ENCODE measurements around the gene CHD2. TPM values are rescaled to one million over a fixed set of nuclear protein-coding genes. Genes with fewer than 3 reads are reported as not detected.
"Not testable (repeated sequence)": the region's sequence is repeated elsewhere in the genome, so short reads cannot be mapped to it uniquely, and the experiment has no call there.

Gene CHD2
- total RNA-seq, 1 donor from 2014 or later: 93.4 TPM

DNA sequence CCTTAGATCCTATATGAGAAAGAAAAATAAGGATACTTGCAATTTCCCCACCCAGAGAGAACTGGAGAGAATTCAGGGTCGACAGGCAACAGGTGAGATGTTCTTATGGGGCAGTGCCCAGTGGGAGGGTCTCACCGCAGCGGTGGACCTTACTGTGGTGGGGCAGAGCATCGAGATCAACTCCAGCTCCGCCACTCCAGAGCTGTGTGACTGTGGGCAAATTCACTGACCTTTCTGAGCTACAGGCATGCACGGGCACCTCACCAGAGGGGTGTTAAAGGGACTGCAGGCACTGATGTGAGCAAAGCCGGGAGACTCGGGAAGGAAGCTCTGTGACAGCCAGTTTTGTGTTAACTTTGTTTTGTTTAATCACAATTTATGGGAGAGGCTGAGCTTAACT is 158.0 kb downstream of the CHD2 start:
- Mint-ChIP-seq H3K36me3 (ENCODE audit: low read depth) (peaks cover 22% of the 10 kb centered on the region), H3K9me3 (no peaks in the 10 kb centered on the region), H3K27me3 (ENCODE audit: low read depth) (peaks cover 8% of the 10 kb centered on the region), H3K4me3 (peak overlapping the region; percentile 72), H3K27ac (ENCODE audit: unreplicated experiment) (no peak overlapping the region), H3K4me1 (peaks cover 70% of the 10 kb centered on the region)
- TF ChIP-seq, protein P1, sequence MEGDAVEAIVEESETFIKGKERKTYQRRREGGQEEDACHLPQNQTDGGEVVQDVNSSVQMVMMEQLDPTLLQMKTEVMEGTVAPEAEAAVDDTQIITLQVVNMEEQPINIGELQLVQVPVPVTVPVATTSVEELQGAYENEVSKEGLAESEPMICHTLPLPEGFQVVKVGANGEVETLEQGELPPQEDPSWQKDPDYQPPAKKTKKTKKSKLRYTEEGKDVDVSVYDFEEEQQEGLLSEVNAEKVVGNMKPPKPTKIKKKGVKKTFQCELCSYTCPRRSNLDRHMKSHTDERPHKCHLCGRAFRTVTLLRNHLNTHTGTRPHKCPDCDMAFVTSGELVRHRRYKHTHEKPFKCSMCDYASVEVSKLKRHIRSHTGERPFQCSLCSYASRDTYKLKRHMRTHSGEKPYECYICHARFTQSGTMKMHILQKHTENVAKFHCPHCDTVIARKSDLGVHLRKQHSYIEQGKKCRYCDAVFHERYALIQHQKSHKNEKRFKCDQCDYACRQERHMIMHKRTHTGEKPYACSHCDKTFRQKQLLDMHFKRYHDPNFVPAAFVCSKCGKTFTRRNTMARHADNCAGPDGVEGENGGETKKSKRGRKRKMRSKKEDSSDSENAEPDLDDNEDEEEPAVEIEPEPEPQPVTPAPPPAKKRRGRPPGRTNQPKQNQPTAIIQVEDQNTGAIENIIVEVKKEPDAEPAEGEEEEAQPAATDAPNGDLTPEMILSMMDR (conservative IDR thresholded peaks at IDR 0.05): no peak
- no peak for DNase-seq (ENCODE audit: low read depth, low spot score)

DNA sequence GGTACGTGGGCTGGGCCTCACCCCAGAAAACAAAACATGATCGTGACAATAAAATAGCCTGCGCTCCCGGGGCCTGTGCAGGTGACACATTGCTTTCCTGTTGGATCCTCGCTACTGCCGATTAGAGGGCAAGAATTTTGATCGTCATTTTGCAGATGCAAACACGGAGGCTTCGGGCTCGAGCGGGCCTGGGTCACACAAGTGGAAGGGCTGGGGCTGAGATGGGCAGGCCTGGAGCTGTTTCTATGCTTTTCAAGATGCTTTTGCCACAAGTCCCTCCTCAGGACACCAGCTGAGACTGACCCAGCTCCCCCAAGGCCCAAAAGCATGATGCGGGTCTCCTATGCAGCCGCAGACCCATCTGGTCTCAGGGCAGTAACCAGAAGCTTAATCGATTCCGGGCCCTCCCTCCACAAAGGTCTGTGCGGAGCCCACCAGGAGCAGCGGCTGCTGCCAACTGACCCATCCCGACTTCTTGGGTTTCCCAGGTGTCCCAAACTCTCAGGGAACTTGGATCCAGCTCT is 158.8 kb downstream of the CHD2 start:
- H3K36me3 Mint-ChIP-seq (ENCODE audit: low read depth): peaks cover 18% of the 10 kb centered on the region
- TF ChIP-seq, protein P1 (conservative IDR thresholded peaks at IDR 0.05): no peak
- no peaks in the 10 kb centered on the region for H3K9me3 Mint-ChIP-seq
- peaks cover 78% of the 10 kb centered on the region for H3K4me1 Mint-ChIP-seq
- peaks cover 7% of the 10 kb centered on the region for H3K27me3 Mint-ChIP-seq (ENCODE audit: low read depth)
- no peak for DNase-seq (ENCODE audit: low read depth, low spot score)
- H3K4me3 Mint-ChIP-seq: peak overlapping the region; percentile 68
- H3K27ac Mint-ChIP-seq (ENCODE audit: unreplicated experiment): peak overlapping the region; percentile 93

DNA sequence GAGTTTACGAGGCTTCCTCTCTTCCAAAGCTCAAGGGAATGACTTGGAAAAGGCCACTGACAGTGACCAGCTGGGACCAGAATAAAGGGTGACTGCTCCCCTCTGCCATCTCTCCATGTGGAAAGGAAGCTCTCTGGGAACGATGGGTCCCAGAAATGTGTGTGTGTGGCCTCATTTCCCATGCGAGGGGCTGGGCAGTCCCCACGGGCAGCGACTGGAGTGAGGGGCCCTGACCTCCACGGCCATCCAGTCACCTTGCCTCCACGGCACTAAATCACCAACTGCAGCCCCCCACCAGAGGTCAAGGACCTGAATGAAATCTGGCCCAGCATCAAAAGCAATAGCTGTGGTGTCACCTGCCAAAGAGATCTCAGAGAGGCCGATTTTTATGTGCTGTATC is 159.3 kb downstream of the CHD2 start:
- DNase-seq (ENCODE audit: low read depth, low spot score): no peak
- Mint-ChIP-seq H3K27ac (ENCODE audit: unreplicated experiment) (peak overlapping the region; percentile 67), H3K27me3 (ENCODE audit: low read depth) (peaks cover 4% of the 10 kb centered on the region), H3K36me3 (ENCODE audit: low read depth) (peaks cover 15% of the 10 kb centered on the region), H3K4me3 (peak overlapping the region; percentile 86), H3K4me1 (peaks cover 80% of the 10 kb centered on the region), H3K9me3 (no peaks in the 10 kb centered on the region)
- TF ChIP-seq, protein P1 (conservative IDR thresholded peaks at IDR 0.05): no peak

DNA sequence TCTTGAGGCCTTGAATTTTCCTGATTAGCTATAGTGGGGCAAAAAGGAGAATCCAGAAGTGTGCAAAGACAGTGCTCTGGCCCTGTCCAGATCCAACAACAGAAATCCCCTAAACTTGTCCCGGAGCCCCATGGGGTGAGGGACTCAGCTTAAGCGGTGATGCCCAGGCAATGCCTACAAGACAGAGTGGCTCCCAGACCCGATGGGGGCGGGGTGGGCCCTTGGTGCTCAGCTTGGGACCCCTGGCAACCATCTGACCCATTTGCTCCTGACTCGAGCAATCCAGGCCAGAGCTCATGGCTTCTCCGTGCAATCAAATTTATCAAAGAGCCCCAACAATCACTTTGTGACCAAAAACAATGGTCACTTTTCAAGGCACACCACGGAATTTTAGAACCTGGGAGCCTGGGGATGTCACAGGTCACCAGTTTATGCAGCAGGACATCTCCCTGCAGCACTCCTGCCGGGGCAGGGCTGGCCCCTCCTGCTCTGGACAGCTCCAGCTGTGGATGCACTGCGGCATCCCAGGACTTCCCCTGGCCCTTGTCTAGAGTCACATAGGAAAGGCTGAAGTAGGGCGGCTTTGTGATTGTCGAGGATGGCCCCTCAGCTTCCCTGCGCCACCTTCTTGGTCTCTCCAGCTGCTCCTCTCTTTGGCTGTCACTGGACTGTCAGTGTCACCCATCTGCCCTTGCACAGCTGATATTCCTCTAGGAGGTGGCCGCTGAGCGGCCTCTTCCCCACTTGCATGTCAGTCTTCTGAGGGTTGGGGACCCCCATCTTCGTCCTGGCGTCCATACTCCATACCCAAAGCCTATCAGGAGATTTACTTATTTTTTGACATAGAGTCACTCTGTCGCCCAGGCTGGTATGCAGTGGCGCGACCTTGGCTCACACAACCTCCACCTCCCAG is 160.5 kb downstream of the CHD2 start:
- Mint-ChIP-seq H3K27me3 (ENCODE audit: low read depth) (peaks cover 2% of the 10 kb centered on the region), H3K36me3 (ENCODE audit: low read depth) (peaks cover 18% of the 10 kb centered on the region), H3K27ac (ENCODE audit: unreplicated experiment) (no peak overlapping the region), H3K9me3 (no peaks in the 10 kb centered on the region), H3K4me3 (peak overlapping the region; percentile 86), H3K4me1 (peaks cover 88% of the 10 kb centered on the region)
- DNase-seq (ENCODE audit: low read depth, low spot score): no peak
- TF ChIP-seq, protein P1 (conservative IDR thresholded peaks at IDR 0.05): no peak

DNA sequence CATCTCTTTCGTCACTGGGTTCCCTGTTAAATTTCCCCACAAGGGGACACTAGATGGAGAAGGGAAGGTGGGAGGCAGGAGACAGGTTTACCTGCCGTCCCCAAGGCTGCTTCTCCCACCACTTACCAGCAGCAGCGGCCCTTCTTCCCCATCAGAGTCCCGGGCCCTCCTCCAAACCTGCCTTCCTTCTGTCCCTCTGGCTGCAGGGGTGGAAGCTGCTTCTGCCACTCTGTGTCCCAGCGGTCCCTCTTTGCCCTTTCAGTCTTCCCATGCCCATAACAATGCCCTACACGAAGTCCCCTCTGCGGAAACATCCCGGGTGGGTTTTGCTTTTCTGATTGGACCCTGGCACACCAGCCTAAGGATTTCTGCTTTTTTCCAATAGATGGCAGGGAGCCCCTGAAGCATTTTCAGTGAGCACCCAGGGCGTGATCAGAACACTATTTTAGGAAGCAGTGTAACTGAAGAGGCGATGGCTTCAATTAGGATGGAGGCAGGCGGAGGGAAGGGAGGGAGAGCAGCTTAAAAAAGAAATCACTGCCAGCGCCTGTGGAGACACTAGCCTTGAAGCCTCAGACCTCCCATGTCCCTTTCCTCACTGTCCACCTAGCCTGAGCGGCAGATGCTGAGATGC is 162.6 kb downstream of the CHD2 start:
- peak overlapping the region; percentile 84 for H3K27ac Mint-ChIP-seq (ENCODE audit: unreplicated experiment)
- H3K9me3 Mint-ChIP-seq; H3K27me3 Mint-ChIP-seq (ENCODE audit: low read depth); DNase-seq (ENCODE audit: low read depth, low spot score): not testable (repeated sequence)
- peaks cover 91% of the 10 kb centered on the region for H3K4me1 Mint-ChIP-seq
- peak overlapping the region; percentile 86 for H3K4me3 Mint-ChIP-seq
- H3K36me3 Mint-ChIP-seq (ENCODE audit: low read depth): peaks cover 23% of the 10 kb centered on the region

All from neural crest cell (in vitro differentiated cells).